Activated CD8-positive, alpha-beta memory T cell treated with anti-CD3 and anti-CD28 coated beads for 1 hour (primary cell): ENCODE results near the gene SERPINB7.
"Not testable (repeated sequence)": the region's sequence is repeated elsewhere in the genome, so short reads cannot be mapped to it uniquely, and the experiment has no call there.

Experiments used
- DNase-seq, 2 donors: peaks; one replicate each; pipeline ENCODE4 v3.0.0-alpha.2; 2020; ENCODE audit warnings: low read depth in 1 of 2; ENCODE audit errors: extremely low read depth in 1 of 2

SERPINB7 gene, protein sequence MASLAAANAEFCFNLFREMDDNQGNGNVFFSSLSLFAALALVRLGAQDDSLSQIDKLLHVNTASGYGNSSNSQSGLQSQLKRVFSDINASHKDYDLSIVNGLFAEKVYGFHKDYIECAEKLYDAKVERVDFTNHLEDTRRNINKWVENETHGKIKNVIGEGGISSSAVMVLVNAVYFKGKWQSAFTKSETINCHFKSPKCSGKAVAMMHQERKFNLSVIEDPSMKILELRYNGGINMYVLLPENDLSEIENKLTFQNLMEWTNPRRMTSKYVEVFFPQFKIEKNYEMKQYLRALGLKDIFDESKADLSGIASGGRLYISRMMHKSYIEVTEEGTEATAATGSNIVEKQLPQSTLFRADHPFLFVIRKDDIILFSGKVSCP

GRCh38 chr18:63775166-63775730 is at the start of gene SERPINB7:
Gene SERPINB7 (plus strand): TSS chr18:63775418. CDS start chr18:63782373, 6,955 bp downstream.
- DNase-seq: no peak

DNA sequence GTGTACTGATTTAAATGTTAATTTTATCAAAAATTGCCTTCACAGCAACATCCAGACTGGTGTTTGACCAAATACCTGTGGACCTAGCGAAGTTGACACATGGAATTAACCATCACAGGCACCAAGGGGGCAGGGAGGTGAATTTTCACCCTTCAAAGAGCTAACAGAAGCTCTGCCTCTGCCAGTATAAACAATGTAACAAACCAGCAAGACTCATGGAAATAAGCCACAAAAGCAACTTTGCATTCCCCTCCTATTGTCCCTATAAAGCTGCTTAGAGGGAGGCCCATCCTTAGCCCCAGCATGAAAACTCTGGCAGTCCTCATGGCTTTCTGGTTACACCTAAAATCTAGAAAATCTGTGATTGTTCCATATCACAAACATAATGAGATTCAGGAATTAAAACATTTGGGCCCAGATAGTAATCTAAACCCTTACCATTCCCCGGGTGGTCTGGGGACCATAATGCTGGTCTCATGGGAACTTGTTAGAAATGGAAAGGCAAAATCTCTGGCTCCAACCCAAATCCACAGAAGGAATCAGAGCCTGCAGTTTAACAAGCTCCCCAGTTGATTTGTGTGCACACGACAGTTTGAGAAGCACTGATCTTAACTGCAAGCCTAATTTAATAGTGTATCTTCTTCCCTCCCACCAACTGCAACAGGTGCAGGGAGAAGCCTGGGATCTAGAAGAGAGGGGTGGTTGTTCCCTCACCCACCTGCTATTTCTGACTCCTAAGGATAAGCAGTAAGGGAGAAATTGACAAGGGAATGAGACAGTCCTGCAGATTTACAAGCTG is 49.3 kb upstream of the SERPINB7 start:
- DNase-seq: no peak

DNA sequence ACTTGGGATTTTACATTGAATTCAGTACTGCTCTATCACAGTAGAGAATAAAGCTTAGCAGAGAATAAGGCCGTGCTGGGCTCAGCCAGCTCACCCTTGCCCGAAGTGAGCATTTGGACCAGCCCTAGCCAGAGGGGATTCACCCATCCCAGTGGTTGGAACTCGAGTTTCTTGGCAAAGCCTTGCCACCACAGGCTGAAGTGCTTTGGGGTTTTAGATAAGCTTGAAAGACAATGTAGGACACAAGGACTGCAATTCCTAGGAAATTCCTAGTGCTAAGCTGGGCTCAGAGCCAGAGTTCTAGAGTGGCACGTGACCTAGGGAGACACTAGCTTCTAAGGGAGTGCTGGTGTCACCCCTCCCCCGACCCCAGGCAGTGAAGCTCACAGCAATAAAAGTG is 44.4 kb upstream of the SERPINB7 start:
- no peak for DNase-seq

GRCh38 chr18:63731215-63731614 is 44.0 kb upstream of the SERPINB7 start:
- DNase-seq: no peak

- no peak for DNase-seq
Measured at GRCh38 chr18:63736876-63737275, 38.3 kb upstream of the SERPINB7 start.

GRCh38 chr18:63741769-63742168 is 33.4 kb upstream of the SERPINB7 start:
- DNase-seq: no peak

DNA sequence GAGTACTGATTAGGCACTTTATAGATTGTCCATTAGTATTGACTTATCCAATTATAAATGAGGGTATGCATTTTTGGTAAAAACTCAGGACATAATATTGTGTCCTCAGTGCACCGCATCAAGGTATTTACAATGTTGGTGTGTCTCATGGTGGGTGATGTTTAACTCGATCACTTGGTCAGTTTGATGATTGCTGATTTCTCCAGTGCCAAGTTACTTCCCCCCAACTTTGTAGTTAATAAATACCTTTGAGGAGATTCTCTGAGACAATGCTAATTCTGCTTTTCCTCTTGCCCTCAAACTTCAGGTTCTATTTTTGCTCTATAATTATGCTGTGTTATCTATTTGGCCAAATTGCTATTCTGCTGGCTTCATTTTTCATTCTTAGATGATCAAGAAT is 28.2 kb upstream of the SERPINB7 start:
- no peak for DNase-seq

DNA sequence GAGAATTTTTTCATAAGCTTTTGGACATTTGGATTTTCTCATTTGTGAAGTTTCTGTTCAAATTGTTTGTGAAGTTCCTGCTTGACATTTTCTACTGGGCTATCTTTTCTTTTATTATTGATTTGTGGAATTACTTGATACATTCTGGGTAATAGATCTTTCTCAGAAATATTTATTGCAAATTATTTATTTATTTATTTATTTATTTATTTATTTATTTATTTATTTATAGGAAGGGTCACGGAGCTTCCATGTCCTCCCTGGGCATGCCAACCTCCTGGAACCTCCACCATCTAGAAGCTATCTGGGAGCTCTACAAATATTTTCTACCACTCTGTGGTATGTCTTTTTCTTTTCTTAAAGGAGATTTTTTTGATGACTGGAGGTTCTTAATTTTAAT is 25.7 kb upstream of the SERPINB7 start:
- DNase-seq: no peak

DNA sequence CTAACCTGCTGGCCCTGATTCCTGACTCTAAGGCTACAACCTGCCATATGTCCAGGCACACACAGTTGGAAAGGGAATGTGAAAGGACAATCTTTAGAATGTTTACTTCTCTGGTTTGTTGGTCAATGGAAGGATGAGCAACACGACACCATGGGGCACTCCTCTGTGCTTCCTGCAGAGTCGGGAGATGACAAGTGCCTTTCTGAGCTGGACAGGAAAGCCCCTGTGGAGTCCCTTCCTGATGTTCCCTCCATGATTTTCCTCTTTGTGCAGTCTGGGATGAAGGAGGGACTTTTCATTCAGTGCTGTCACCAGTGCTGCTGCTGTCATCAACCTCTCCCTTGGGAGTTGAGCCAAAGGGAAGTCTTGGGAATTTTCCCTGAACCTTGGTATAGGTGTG is 22.6 kb upstream of the SERPINB7 start:
- no peak for DNase-seq

DNA sequence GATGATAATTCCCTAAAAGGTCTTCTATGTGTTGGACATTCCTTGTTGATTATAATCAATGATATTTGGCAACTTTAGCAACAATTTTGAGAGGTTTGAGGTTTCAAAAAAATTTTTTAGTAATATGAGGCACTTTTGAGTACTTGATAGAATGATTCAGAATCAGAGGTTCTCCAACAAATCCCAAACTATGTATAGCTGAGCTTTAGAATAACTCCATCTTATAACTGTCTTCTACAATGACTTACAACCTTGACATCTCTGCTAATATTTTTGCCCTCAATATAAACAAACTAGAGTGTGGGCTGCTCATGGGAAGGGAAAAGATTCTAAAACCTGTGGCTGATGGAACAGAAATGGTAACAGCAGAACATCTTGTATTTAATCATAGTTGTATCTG is 21.5 kb upstream of the SERPINB7 start:
- DNase-seq: no peak

DNA sequence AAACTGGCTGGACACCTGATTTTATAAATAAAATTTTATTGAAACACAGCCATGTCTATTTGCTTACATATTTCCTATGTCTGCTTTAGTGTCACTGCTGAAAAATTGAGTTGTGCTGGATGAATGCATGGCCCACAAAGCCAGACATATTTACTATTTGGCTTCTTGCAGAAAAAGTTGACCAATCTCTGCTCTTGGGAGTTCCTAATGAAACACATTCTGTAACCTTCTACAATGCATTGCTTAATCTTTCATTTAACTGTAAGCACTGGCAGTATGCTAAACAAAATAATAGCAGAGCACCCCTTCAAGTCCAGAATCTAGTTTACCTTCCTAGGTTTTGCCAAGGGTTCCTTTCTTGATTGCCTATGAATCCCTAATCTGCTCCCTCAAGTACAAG is 17.7 kb upstream of the SERPINB7 start:
- DNase-seq: no peak

GRCh38 chr18:63758615-63759240 is 16.5 kb upstream of the SERPINB7 start:
- DNase-seq: no peak

DNA sequence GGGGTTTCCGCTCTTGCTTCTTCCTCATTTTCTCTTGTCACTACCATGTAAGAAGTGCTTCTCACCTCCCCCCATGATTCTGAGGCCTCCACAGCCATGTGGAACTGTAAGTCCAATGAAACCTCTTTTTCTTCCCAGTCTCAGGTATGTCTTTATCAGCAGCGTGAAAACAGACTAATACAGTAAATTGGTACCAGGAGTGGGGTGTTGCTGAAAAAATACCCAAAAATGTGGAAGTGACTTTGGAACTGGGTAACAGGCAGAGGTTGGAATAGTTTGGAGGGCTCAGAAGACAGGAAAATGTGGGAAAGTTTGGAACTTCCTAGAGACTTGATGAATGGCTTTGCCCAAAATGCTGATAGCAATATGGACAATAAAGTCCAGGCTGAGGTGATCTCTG is 15.4 kb upstream of the SERPINB7 start:
- not testable (repeated sequence) for DNase-seq

DNA sequence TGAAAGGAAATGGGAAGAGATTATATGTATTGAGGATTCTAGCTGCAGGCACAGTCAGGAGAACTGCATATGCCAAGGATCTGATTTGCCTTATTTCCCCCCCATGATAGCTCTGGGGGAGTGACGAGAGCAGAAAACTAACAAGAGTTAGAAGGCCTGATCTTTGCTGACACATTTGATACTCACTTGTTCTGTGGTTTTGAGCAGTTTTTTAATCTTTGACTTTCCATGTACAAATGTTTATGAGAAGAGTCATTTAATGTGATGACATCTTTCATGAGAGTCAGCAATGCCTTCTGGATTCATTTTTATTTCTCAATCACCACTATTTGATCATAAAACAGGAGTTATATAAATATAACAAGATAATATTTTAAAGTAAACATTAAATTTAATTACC is 12.7 kb upstream of the SERPINB7 start:
- no peak for DNase-seq

- DNase-seq: no peak
Measured at GRCh38 chr18:63763831-63764600, 11.2 kb upstream of the SERPINB7 start.

DNA sequence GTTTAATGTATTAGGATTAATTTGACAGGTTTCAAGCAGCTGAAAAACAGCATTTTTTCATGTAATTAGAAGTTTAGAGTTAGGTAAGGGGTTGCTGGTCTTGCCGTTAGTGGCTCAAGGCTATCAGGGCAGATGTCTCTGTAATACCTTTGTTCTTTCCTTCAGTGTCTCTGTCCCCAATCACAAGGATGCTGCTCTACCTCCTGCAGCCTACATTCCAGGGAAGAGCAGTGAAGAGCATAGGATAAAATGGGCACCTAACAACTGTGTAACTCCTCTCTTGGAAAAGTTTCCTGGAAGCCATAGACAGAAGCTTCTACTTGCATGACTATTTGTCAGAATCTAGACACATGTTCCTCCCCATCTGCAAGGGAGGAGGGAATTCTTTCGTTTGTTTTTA is 9.4 kb upstream of the SERPINB7 start:
- DNase-seq: no peak

GRCh38 chr18:63773551-63773950 is 1.7 kb upstream of the SERPINB7 start:
- no peak for DNase-seq

DNA sequence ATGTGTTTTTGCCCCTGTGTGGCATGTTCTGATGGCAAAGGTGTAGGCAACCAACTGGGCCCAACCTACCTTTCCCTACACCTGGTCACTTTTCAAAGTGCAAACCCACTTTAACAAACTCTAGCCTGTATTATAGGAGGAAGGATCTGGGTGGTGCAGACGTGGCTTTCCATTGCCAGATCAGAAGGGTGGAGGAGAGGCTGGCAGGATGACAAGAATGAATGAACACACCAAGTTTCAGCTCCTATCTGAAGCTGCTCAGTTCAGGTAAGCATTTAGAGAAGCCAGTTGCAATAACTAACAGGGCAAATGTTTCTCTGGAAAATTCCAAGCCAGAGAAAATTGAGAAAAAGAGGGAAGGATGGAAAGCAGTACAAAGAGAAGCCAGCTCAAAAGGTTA is 707 bp upstream of the SERPINB7 start:
- DNase-seq: no peak

DNA sequence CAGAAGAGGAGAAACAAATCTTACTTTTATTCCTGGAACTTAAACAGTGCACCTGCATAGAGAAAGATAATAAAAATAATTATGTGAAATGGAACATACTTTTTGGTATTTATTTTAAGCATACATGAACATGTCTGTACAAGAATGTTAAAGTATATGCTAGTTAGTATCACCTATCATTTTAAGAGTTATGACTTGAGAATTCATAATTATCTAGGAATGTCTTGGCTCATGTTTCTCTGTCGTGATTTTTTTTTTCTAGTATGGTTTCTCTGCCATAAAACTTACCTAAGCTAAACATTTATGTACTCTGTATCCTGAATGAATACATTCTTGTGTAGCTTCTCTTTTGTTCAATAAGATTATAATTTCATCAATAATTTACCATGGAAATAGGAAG is 4.2 kb downstream of the SERPINB7 start:
- DNase-seq: no peak

- no peak for DNase-seq
Measured at GRCh38 chr18:63783394-63783793, 8.2 kb downstream of the SERPINB7 start.
